ENCODE results near the gene TP53INP2.

The TP53INP2 gene

DNA sequence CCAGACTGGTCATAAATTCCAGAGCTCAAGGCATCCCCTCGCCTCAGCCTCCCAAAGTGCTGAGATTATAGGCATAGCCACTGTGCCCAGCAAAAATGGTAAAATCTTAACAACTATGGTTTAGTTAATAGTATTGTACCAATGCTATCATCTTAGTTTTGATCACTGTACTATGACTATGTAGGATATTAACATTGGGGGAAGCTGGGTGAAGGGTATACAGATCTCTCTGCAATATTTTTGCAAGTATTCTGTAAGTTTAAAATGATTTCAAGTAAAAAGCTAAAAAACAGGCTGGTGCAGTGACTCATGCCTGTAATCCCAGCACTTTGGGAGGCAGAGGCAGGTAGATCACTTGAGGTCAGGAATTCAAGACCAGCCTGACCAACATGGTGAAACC lies 35.0 kb upstream of the TP53INP2 start:
- no peaks in the 10 kb centered on the region for H3K9me2 ChIP-seq (replicated peaks; ENCODE audit: insufficient read depth, low read length)
- no peaks in the 10 kb centered on the region for H3F3A ChIP-seq (ENCODE audit: insufficient read depth)
- H2AFZ ChIP-seq (ENCODE audit: low read depth, low read length, severe bottlenecking) = no peak overlapping the region
- no peak overlapping the region for H3K27ac ChIP-seq (ENCODE audit: low read depth, low read length)
- H3K4me2 ChIP-seq (ENCODE audit: low read depth, low read length, poor library complexity, severe bottlenecking) = no peak overlapping the region
- no peaks in the 10 kb centered on the region for H3K27me3 ChIP-seq (ENCODE audit: low read length)
- H3K9ac ChIP-seq (ENCODE audit: low read length) = no peak overlapping the region
- no peaks in the 10 kb centered on the region for H3K9me3 ChIP-seq (ENCODE audit: insufficient read depth, low read length)
- TF ChIP-seq, protein P1, sequence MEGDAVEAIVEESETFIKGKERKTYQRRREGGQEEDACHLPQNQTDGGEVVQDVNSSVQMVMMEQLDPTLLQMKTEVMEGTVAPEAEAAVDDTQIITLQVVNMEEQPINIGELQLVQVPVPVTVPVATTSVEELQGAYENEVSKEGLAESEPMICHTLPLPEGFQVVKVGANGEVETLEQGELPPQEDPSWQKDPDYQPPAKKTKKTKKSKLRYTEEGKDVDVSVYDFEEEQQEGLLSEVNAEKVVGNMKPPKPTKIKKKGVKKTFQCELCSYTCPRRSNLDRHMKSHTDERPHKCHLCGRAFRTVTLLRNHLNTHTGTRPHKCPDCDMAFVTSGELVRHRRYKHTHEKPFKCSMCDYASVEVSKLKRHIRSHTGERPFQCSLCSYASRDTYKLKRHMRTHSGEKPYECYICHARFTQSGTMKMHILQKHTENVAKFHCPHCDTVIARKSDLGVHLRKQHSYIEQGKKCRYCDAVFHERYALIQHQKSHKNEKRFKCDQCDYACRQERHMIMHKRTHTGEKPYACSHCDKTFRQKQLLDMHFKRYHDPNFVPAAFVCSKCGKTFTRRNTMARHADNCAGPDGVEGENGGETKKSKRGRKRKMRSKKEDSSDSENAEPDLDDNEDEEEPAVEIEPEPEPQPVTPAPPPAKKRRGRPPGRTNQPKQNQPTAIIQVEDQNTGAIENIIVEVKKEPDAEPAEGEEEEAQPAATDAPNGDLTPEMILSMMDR (IDR thresholded peaks at IDR 0.05; ENCODE audit: insufficient read depth, low read length, poor library complexity, severe bottlenecking) = no peak
- no peak for TF ChIP-seq EZH2phosphoT487 (conservative IDR thresholded peaks at IDR 0.05; ENCODE audit: low read length)
- H3K36me3 ChIP-seq (ENCODE audit: low read length) = no peaks in the 10 kb centered on the region
- H3K79me2 ChIP-seq (ENCODE audit: insufficient read depth, low read length) = peaks cover 4% of the 10 kb centered on the region; the same call in 1 of the 2 replicates
- H3K4me3 ChIP-seq (ENCODE audit: insufficient read depth, low read length, poor library complexity, severe bottlenecking) = no peak overlapping the region
- no peaks in the 10 kb centered on the region for H4K20me1 ChIP-seq (ENCODE audit: low read depth, low read length)

- H3K4me3 ChIP-seq (ENCODE audit: insufficient read depth, low read length, poor library complexity, severe bottlenecking) = no peak overlapping the region
- H3K27me3 ChIP-seq (ENCODE audit: low read length) = no peaks in the 10 kb centered on the region
- peaks cover 11% of the 10 kb centered on the region; the same call in 1 of the 2 replicates for H3F3A ChIP-seq (ENCODE audit: insufficient read depth)
- H3K9me3 ChIP-seq (ENCODE audit: insufficient read depth, low read length) = no peaks in the 10 kb centered on the region
- peaks cover 25% of the 10 kb centered on the region; the same call in 1 of the 2 replicates for H3K79me2 ChIP-seq (ENCODE audit: insufficient read depth, low read length)
- no peak overlapping the region for H3K9ac ChIP-seq (ENCODE audit: low read length)
- no peaks in the 10 kb centered on the region for H3K9me2 ChIP-seq (replicated peaks; ENCODE audit: insufficient read depth, low read length)
- H4K20me1 ChIP-seq (ENCODE audit: low read depth, low read length) = no peaks in the 10 kb centered on the region
- H3K36me3 ChIP-seq (ENCODE audit: low read length) = no peaks in the 10 kb centered on the region
- H3K27ac ChIP-seq (ENCODE audit: low read depth, low read length) = no peak overlapping the region
- no peak overlapping the region for H3K4me2 ChIP-seq (ENCODE audit: low read depth, low read length, poor library complexity, severe bottlenecking)
- H2AFZ ChIP-seq (ENCODE audit: low read depth, low read length, severe bottlenecking) = no peak overlapping the region
- TF ChIP-seq EZH2phosphoT487 (conservative IDR thresholded peaks at IDR 0.05; ENCODE audit: low read length) = no peak
- TF ChIP-seq, protein P1 (IDR thresholded peaks at IDR 0.05; ENCODE audit: insufficient read depth, low read length, poor library complexity, severe bottlenecking) = no peak
Observed at GRCh38 chr20:34673412-34673811, 30.7 kb upstream of the TP53INP2 start.

DNA sequence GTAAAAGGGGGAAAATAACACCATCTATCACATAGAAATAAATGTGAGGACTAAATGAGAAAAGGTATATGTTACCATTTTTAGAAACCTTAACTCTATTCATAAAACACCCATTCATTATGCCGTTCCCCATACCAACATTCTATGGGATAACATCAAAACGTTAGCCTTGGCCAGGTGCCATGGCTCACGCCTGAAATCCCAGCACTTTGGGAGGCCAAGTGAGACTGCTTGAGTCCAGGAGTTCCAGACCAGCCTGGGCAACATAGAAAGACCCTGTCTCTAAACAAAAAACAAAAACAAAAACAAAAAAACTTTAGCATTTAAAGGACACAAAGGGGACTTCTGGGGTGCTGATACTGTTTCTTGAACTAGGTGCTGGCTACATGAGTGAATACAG lies 28.6 kb upstream of the TP53INP2 start:
- Histone ChIP-seq H3K27ac (ENCODE audit: low read depth, low read length) (no peak overlapping the region), H3K4me3 (ENCODE audit: insufficient read depth, low read length, poor library complexity, severe bottlenecking) (peak overlapping the region; percentile 73), H3K27me3 (ENCODE audit: low read length) (no peaks in the 10 kb centered on the region), H3F3A (ENCODE audit: insufficient read depth) (peaks cover 14% of the 10 kb centered on the region; the same call in 1 of the 2 replicates), H2AFZ (ENCODE audit: low read depth, low read length, severe bottlenecking) (no peak overlapping the region), H3K79me2 (ENCODE audit: insufficient read depth, low read length) (peaks cover 25% of the 10 kb centered on the region; the same call in 1 of the 2 replicates), H3K4me2 (ENCODE audit: low read depth, low read length, poor library complexity, severe bottlenecking) (peak overlapping the region; percentile 96), H3K36me3 (ENCODE audit: low read length) (no peaks in the 10 kb centered on the region), H3K9ac (ENCODE audit: low read length) (peak overlapping the region; percentile 68), H3K9me3 (ENCODE audit: insufficient read depth, low read length) (no peaks in the 10 kb centered on the region), H3K9me2 (replicated peaks; ENCODE audit: insufficient read depth, low read length) (no peaks in the 10 kb centered on the region), H4K20me1 (ENCODE audit: low read depth, low read length) (no peaks in the 10 kb centered on the region)
- TF ChIP-seq, protein P1 (IDR thresholded peaks at IDR 0.05; ENCODE audit: insufficient read depth, low read length, poor library complexity, severe bottlenecking) = no peak
- TF ChIP-seq EZH2phosphoT487 (conservative IDR thresholded peaks at IDR 0.05; ENCODE audit: low read length) = no peak

Measured in SU-DHL-6 (cell line).